GM12878 (cell line): ENCODE results near the gene PMIS2.

Experiments used
- SIN3A ChIP-seq: IDR thresholded peaks from 2 replicates; pipeline ENCODE4 v1.6.1; 2012; ENCODE audit warnings: low read depth, low read length, improper control_type of control experiment
- SMC3 ChIP-seq: IDR thresholded peaks from 2 replicates; pipeline ENCODE4 v1.6.1; 2011; ENCODE audit warnings: low read length, improper control_type of control experiment, borderline replicate concordance

GRCh38 chr19:35556846-35557538, 29.0 kb upstream of the PMIS2 start:
- TF ChIP-seq SIN3A (no peak), SMC3 (no peak)
